Chondrocyte (in vitro differentiated cells): Measurements from ENCODE around the gene ZNF853. TPM values are rescaled to one million over a fixed set of nuclear protein-coding genes. Genes with fewer than 3 reads are reported as not detected.

ENCODE experiments used
- DNase-seq: peaks from one replicate; pipeline ENCODE4 v3.0.0; 2021; ENCODE audit warnings: mixed read lengths, low spot score
- H3K27ac Mint-ChIP-seq: one replicate; pipeline ENCODE4 v1.8.0; 2021; ENCODE audit warnings: mild to moderate bottlenecking, moderate library complexity, mixed read lengths; ENCODE audit not compliant: unreplicated experiment
- H3K27me3 Mint-ChIP-seq: 2 replicates; pipeline ENCODE4 v1.8.0; 2021; ENCODE audit warnings: low read depth, mixed read lengths
- H3K36me3 Mint-ChIP-seq: 2 replicates; pipeline ENCODE4 v1.8.0; 2021; ENCODE audit warnings: low read depth, mixed read lengths
- H3K4me1 Mint-ChIP-seq: 2 replicates; pipeline ENCODE4 v1.8.0; 2021; ENCODE audit warnings: low read depth, mild to moderate bottlenecking, mixed read lengths
- H3K4me3 Mint-ChIP-seq: one replicate; pipeline ENCODE4 v1.8.0; 2021; ENCODE audit warnings: mild to moderate bottlenecking, moderate library complexity, mixed read lengths; ENCODE audit not compliant: unreplicated experiment
- H3K9me3 Mint-ChIP-seq: 2 replicates; pipeline ENCODE4 v1.8.0; 2021; ENCODE audit warnings: low read depth, mixed read lengths
- total RNA-seq: library from RNA; stranded (reverse); gene quantifications from 3 replicates; pipeline ENCODE4 v1.2.1, GENCODE V29; 2021
- TF ChIP-seq, protein P1 (sequence below): fragments of 200-600 bp; sonication (generic); IDR thresholded peaks from 2 replicates; pipeline ENCODE4 v1.5.0; 2021; ENCODE audit warnings: antibody characterized with exemption, mild to moderate bottlenecking, moderate library complexity

The ZNF853 gene
- total RNA-seq, 1 donor from 2014 or later = 16.2 TPM

DNA sequence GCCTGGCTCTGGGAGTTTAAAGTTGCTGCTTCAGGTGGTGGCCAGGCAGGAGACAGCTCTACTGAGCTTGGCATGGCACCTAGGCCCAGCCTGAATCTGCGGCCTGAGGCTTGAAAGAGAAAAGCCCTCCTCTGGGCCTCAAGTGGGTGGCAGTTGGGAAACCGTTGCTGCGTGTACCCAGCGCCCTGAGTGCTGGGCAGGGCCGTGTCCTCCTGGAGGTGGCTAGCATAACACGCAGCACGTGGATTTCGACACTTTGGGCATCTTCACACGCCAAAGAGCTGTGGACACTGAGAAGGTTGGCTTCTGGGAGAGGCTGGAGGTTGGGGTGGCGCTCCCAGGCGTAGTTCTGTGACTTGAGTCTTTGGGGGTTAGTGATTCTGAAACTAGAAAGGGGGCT, 24.2 kb downstream of the ZNF853 start:
- H3K27me3 Mint-ChIP-seq = no peaks in the 10 kb centered on the region

DNA sequence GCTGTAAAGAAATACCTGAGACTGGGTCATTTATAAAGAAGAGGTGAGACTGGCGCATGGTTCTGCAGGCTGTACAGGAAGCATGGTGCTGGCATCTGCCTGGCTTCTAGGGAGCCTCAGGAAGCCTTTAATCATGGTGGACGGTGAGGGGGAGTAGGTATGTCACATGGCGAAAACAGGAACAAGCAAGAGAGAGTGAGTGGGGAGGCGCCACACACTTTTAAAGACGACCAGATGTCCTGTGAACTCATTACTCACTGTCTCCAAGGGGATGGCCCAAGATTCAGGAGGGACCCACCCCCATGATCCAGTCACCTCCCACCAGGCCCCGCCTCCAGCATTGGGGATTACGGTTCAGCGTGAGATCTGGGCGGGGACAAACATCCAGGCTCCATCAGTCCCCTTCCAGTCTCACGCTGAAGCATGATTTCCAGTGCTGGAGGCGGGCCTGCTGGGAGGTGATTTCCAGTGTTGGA, 24.9 kb downstream of the ZNF853 start:
- no peak overlapping the region for H3K27ac Mint-ChIP-seq
- no peak overlapping the region for H3K4me3 Mint-ChIP-seq
- H3K36me3 Mint-ChIP-seq = peaks cover 10% of the 10 kb centered on the region
- peaks cover 28% of the 10 kb centered on the region for H3K4me1 Mint-ChIP-seq
- TF ChIP-seq, protein P1, sequence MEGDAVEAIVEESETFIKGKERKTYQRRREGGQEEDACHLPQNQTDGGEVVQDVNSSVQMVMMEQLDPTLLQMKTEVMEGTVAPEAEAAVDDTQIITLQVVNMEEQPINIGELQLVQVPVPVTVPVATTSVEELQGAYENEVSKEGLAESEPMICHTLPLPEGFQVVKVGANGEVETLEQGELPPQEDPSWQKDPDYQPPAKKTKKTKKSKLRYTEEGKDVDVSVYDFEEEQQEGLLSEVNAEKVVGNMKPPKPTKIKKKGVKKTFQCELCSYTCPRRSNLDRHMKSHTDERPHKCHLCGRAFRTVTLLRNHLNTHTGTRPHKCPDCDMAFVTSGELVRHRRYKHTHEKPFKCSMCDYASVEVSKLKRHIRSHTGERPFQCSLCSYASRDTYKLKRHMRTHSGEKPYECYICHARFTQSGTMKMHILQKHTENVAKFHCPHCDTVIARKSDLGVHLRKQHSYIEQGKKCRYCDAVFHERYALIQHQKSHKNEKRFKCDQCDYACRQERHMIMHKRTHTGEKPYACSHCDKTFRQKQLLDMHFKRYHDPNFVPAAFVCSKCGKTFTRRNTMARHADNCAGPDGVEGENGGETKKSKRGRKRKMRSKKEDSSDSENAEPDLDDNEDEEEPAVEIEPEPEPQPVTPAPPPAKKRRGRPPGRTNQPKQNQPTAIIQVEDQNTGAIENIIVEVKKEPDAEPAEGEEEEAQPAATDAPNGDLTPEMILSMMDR = no peak
- DNase-seq = no peak
- no peaks in the 10 kb centered on the region for H3K27me3 Mint-ChIP-seq
- no peaks in the 10 kb centered on the region for H3K9me3 Mint-ChIP-seq

More for the DNA sequence above, 24.2 kb downstream of the ZNF853 start:
- H3K27ac Mint-ChIP-seq = peak overlapping the region; percentile 2
- no peak overlapping the region for H3K4me3 Mint-ChIP-seq
- no peak for DNase-seq
- peaks cover 28% of the 10 kb centered on the region for H3K4me1 Mint-ChIP-seq
- H3K9me3 Mint-ChIP-seq = no peaks in the 10 kb centered on the region
- TF ChIP-seq, protein P1 = no peak
- H3K36me3 Mint-ChIP-seq = peaks cover 9% of the 10 kb centered on the region

DNA sequence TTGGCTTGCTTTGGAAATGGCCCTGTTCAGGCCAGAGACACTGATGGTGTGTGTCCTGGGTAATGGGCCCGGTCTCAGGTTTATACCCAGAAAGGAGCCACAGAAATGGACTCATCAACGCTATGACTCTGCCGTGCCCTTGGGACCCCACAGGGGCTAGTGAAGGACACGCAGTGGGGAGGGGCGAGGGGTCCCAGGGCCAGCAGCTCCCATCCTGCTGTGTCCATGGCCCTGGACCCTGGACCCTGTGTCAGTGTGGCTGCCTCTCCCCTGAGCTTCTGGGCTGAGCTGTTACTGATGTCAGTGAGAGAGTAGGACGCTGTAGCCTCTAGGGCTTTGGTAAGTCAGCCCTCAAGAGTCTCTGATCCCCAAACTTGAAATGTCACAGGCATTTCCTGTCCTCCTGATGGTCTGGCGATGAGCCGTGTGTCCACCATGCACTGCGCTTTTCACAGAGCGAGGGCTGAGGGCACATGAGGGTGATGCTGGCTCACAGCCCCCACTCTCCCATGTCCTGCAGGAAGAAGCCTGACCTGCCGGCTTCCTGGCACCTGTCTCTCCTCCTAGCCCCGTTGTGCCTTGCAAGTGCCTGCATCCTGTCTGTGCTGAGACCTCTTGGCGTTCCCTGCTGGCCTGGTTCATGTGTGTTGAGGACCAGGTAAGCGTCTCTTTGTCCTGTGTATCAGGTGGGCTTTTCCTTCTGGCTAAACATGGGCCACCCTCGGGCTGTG, 26.1 kb downstream of the ZNF853 start:
- peaks cover 23% of the 10 kb centered on the region for H3K4me1 Mint-ChIP-seq
- H3K9me3 Mint-ChIP-seq = no peaks in the 10 kb centered on the region
- TF ChIP-seq, protein P1 = no peak
- H3K36me3 Mint-ChIP-seq = peaks cover 10% of the 10 kb centered on the region
- no peak for DNase-seq
- no peak overlapping the region for H3K4me3 Mint-ChIP-seq
- H3K27me3 Mint-ChIP-seq = no peaks in the 10 kb centered on the region
- no peak overlapping the region for H3K27ac Mint-ChIP-seq

DNA sequence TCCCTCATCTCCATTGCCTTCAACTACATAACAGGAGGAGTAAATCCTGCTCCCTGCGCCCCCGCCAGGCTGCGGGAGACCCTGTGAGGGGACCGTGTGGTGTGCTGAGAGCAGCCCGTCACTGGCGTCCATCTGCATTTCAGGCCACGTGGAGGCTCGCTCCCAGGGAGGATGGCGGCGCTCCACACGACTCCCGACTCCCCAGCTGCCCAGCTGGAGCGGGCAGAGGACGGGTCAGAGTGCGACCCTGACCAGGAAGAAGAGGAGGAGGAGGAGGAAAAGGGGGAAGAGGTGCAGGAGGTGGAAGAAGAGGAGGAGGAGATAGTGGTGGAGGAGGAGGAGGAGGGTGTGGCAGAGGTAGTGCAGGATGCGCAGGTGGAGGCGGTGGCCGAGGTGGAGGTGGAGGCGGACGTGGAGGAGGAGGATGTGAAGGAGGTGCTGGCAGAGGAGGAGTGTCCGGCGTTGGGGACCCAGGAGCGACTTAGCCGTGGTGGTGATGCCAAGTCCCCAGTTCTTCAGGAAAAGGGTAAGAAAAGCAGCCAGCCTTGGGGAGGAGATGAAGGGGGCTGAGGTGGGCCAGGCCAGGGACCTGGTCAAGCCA, 26.9 kb downstream of the ZNF853 start:
- TF ChIP-seq, protein P1 = no peak
- H3K27ac Mint-ChIP-seq = no peak overlapping the region
- H3K9me3 Mint-ChIP-seq = no peaks in the 10 kb centered on the region
- H3K4me3 Mint-ChIP-seq = no peak overlapping the region
- H3K27me3 Mint-ChIP-seq = no peaks in the 10 kb centered on the region
- H3K4me1 Mint-ChIP-seq = peaks cover 21% of the 10 kb centered on the region
- no peak for DNase-seq
- peaks cover 10% of the 10 kb centered on the region for H3K36me3 Mint-ChIP-seq

DNA sequence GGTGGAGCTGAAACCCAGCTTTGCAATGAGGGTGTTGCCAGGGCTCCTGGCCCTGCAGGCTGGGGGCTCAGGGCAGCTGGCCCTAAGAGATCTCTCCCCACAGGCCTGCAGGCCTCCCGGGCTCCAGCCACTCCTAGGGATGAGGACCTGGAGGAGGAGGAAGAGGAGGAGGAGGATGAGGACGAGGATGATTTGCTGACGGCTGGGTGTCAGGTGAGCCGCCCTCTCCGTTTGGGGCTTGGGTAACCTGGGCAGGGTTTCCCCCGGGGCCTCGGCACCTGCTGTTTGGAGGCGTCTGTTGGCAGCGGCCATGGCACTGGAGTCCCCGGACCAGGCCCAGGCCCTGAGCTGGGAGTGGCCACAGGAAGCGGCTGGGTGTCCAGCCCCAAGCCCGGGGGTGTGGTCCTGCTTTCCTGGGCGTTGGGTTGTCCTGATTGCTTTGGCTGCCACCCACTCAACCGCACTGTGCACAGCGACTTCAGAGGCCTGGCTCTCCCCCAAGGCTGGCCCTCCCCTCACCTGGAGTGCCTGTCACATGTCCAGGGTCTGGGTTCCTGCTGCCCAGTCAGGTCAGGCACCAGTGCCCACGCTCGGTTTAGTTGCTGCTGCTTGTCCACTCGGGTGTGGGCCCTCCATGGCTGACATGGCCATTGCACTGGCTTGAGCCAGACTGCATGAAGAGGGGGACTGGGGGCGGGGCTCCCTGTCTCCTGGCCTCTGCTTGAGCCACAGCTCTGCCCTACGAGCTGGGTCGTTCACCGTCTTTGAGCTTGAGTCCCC, 27.6 kb downstream of the ZNF853 start:
- Mint-ChIP-seq H3K4me3 (no peak overlapping the region), H3K9me3 (no peaks in the 10 kb centered on the region), H3K27ac (no peak overlapping the region), H3K27me3 (no peaks in the 10 kb centered on the region), H3K4me1 (peaks cover 18% of the 10 kb centered on the region), H3K36me3 (peaks cover 10% of the 10 kb centered on the region)
- DNase-seq = no peak
- TF ChIP-seq, protein P1 = no peak
